Right renal pelvis (tissue), 4 donors: ENCODE data around the gene LSG1. TPM values are rescaled to one million over a fixed set of nuclear protein-coding genes. Genes with fewer than 3 reads are reported as not detected.

Source experiments
- polyA plus RNA-seq, 4 donors: library from polyadenylated mRNA; unstranded; fragments of 120-200 nt; gene quantifications; one replicate each; pipeline ENCODE4 v1.2.1, GENCODE V29; 2013; ENCODE audit not compliant: insufficient read length in 4 of 4

LSG1 gene
- polyA plus RNA-seq, 4 donors = 33.5 to 37.1 (median 35.6) TPM

Other genes with a start within 250 kb of the LSG1 start
- 100 to 1,000 TPM in 3 of 4 donors, 10 to 100 TPM in 1; 97.7 to 120 (median 117) TPM for gene ATP13A3, start 185.2 kb downstream of the LSG1 start, polyA plus RNA-seq
- gene TMEM44, start 38.8 kb downstream of the LSG1 start, polyA plus RNA-seq = 10 to 100 TPM; 13.3 to 17.6 (median 15.4) TPM
- gene FAM43A, start 13.7 kb upstream of the LSG1 start, polyA plus RNA-seq = 1 to 10 TPM; 6.5 to 7.6 (median 6.8) TPM